ENCODE data around the gene RUSC1.

GRCh38 chr1:155322571-155322952 is 1.9 kb downstream of the RUSC1 start:
- TF ChIP-seq CTCF (conservative IDR thresholded peaks at IDR 0.05) (no peak), ZFX (IDR thresholded peaks at IDR 0.05) (no peak)
